ENCODE data around the gene DDX20.

DNA sequence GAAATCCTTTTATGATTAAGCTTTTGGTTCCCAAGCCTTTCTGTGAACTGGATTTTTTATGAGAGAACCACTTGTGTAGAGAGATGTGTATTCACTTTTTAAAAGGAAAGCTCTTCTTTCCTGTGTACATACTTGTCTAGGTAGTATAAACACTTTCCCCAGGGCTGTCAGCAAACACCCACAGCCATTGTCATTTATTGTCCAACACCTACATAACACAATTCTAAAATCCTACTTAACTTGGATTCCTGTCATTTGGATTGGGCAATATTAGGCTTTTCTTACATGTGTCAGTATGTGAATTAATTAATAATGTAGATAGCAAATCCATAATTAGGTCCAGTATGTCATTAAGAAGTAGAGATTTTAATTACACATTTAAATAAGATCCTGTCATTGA lies 12.3 kb downstream of the DDX20 start:
- TF ChIP-seq YY1 (IDR thresholded peaks at IDR 0.05; ENCODE audit: insufficient read depth, insufficient read length), result no peak
- TF ChIP-seq ZNF274 (IDR thresholded peaks at IDR 0.05; ENCODE audit: low read depth, low read length), result no peak
- no peak for TF ChIP-seq SUZ12 (IDR thresholded peaks at IDR 0.05; ENCODE audit: extremely low read depth, insufficient read depth, insufficient read length)

All from NT2/D1 (cell line).